Common myeloid progenitor, CD34-positive (primary cell): Measurements from ENCODE around the gene MED9.

ENCODE experiments used
- CTCF ChIA-PET: fragments of 350-600 bp; sonication (Branson Sonifier 250); formaldehyde crosslinking; loops from one replicate; lab custom pipeline; 2021; ENCODE audit warnings: antibody characterized with exemption; lab: Charles Lee
- POLR2A ChIA-PET: fragments of 350-600 bp; sonication (Branson Sonifier 250); formaldehyde crosslinking; loops from one replicate; lab custom pipeline; 2021; ENCODE audit warnings: antibody characterized with exemption; lab: Charles Lee
- DNase-seq, 3 donors: peaks; one replicate each; pipeline versions ENCODE4 v3.0.0 to v3.0.0-alpha.2; 2013
- H3K27ac ChIP-seq, 2 experiments: 1 replicate in 1 of 2; 2 replicates in 1 of 2; pipeline ENCODE4 v1.7.0; 2013; ENCODE audit warnings: inconsistent platforms in 2 of 2, low read length in 2 of 2, mild to moderate bottlenecking in 2 of 2, low read depth in 1 of 2, moderate library complexity in 1 of 2; ENCODE audit not compliant: severe bottlenecking in 2 of 2, insufficient read depth in 1 of 2, poor library complexity in 1 of 2
- H3K27me3 ChIP-seq, 5 experiments: replicated peaks in 2 of 5; 1 replicate in 3 of 5; 2 replicates in 2 of 5; pipeline versions ENCODE4 v1.6.1 to v1.7.0; 2013; ENCODE audit warnings: low read length in 4 of 5, mild to moderate bottlenecking in 2 of 5, moderate library complexity in 2 of 5, inconsistent platforms in 1 of 5; ENCODE audit not compliant: insufficient read depth in 5 of 5, control insufficient read depth in 4 of 5
- H3K36me3 ChIP-seq, 4 experiments: 1 replicate in 2 of 4; 2 replicates in 2 of 4; pipeline versions ENCODE4 v1.6.1 to v1.7.0; 2013; ENCODE audit warnings: low read length in 3 of 4, control low read depth in 1 of 4, mild to moderate bottlenecking in 1 of 4; ENCODE audit not compliant: control insufficient read depth in 4 of 4, insufficient read depth in 4 of 4
- H3K4me1 ChIP-seq, 4 experiments: 1 replicate in 3 of 4; 2 replicates in 1 of 4; pipeline versions ENCODE4 v1.6.1 to v1.7.1; 2013; ENCODE audit warnings: low read length in 3 of 4, mild to moderate bottlenecking in 3 of 4, control low read depth in 1 of 4, inconsistent platforms in 1 of 4, moderate library complexity in 1 of 4; ENCODE audit not compliant: control insufficient read depth in 4 of 4, insufficient read depth in 4 of 4; ENCODE audit errors: control extremely low read depth in 1 of 4
- H3K4me3 ChIP-seq, 7 experiments: 1 replicate in 4 of 7; 2 replicates in 3 of 7; pipeline versions ENCODE4 v1.5.1 to v1.7.0; 2013; ENCODE audit warnings: mild to moderate bottlenecking in 7 of 7, low read length in 6 of 7, moderate library complexity in 6 of 7, inconsistent platforms in 2 of 7, low read depth in 2 of 7, control low read depth in 1 of 7; ENCODE audit not compliant: insufficient read depth in 4 of 7, control insufficient read depth in 1 of 7; ENCODE audit errors: extremely low read depth in 1 of 7
- H3K9me3 ChIP-seq, 5 experiments: 1 replicate in 4 of 5; 2 replicates in 1 of 5; pipeline versions ENCODE4 v1.6.1 to v1.7.1; 2013; ENCODE audit warnings: low read length in 4 of 5, mild to moderate bottlenecking in 2 of 5, inconsistent platforms in 1 of 5, low read depth in 1 of 5, moderate library complexity in 1 of 5; ENCODE audit not compliant: control insufficient read depth in 4 of 5, insufficient read depth in 2 of 5; ENCODE audit errors: control extremely low read depth in 1 of 5
- WGBS: methylation state at CpG from one replicate; pipeline ENCODE4 v1.1.5; 2013; ENCODE audit not compliant: insufficient coverage; 5-methylcytosine and 5-hydroxymethylcytosine counted together

The MED9 gene

DNA sequence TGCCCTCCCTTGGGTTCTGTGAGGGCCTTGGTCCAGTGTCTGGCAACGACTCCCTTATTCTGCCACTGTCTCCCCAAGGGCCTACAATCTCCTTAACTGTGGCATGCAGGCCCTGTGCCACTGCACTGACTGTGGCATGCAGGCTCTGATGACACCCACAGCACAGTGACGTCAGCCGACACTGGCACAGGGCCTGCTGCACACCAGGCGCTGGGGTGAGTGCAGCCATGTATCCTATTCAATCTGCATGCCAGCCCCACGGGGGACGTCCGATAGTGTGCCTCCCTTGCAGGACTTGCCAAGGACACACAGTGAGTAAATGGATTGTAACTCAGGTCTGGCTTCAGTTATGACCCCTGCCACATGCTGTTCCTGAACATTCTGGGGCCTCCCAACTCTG, 59.2 kb downstream of the MED9 start:
- POLR2A ChIA-PET, result no interaction called here
- Histone ChIP-seq H3K4me1 (peaks cover 0 to 16% (median under 1%) of the 10 kb centered on the region in 4 experiments), H3K9me3 (no peaks in the 10 kb centered on the region), H3K36me3 (no peaks in the 10 kb centered on the region), H3K27ac (no peak overlapping the region), H3K4me3 (no peak overlapping the region), H3K27me3 (no peaks in the 10 kb centered on the region)
- no peak for DNase-seq
- CTCF ChIA-PET, result interaction anchor here (1.3 to 1.8 kb wide), 2 partner anchors 13 to 16 kb away, joined by 3 to 5 read pairs; no protein-coding TSS in a partner anchor
- 98% methylated on average over 7 of the region's 7 CpGs for WGBS

- DNase-seq, result no peak
- no peak overlapping the region for H3K27ac ChIP-seq
- 96% methylated on average over 13 of the region's 15 CpGs for WGBS
- no peaks in the 10 kb centered on the region for H3K36me3 ChIP-seq
- no peak overlapping the region for H3K4me3 ChIP-seq
- H3K27me3 ChIP-seq, result no peaks in the 10 kb centered on the region
- no peaks in the 10 kb centered on the region for H3K9me3 ChIP-seq
- POLR2A ChIA-PET, result no interaction called here
- H3K4me1 ChIP-seq, result peaks cover 0 to 16% (median under 1%) of the 10 kb centered on the region in 4 experiments
- CTCF ChIA-PET, result interaction anchor here (1.3 to 1.8 kb wide), 2 partner anchors 14 to 17 kb away, joined by 3 to 5 read pairs; no protein-coding TSS in a partner anchor
Measured at GRCh38 chr17:17536702-17537101, 59.9 kb downstream of the MED9 start.

DNA sequence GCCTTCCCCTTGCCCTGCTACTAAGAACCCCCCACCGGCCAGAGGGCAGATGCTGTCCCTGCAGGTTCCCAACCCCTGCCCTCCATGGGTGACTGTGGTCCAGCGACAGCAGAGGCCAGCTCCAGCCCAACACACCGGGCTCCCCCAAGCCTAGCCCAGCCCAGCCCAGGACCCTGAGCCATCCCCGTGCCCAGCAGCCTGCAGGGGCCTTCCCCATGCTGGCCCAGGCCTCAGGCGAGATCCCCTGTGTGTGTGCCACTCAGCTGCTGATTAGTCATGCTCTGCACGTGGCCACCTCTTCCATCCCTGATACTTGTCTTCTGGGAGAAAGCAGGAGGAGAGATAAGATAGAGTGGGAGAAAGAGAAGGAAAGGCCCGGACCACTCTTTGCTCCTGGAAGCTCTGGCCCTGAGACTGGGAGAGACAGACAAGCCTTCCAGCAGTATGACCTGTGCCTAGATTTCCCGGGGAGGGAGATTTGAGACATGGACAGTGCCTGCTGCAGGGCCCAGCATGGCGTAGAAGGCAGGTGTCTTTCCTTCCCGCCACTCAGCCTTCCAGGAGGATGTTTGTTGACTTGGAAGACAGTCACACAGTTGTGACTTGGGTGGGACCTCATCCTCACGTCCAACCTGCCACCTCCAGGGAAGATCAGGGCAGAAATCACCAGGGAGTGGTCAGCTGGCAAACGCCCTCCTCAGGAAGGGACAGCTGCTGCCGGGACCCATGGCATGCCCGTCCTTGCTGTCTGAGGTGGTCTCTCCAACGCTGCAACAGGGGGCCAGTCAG, 60.7 kb downstream of the MED9 start:
- no peak overlapping the region for H3K27ac ChIP-seq
- no peak overlapping the region for H3K4me3 ChIP-seq
- DNase-seq, result no peak
- H3K36me3 ChIP-seq, result no peaks in the 10 kb centered on the region
- H3K4me1 ChIP-seq, result peaks cover 0 to 16% (median under 1%) of the 10 kb centered on the region in 4 experiments
- no peaks in the 10 kb centered on the region for H3K9me3 ChIP-seq
- ChIA-PET CTCF (no interaction called here), POLR2A (no interaction called here)
- 97% methylated on average over 11 of the region's 15 CpGs for WGBS
- H3K27me3 ChIP-seq, result no peaks in the 10 kb centered on the region

- Histone ChIP-seq H3K4me1 (peaks cover 0 to 12% (median under 1%) of the 10 kb centered on the region in 4 experiments), H3K36me3 (no peaks in the 10 kb centered on the region), H3K27me3 (no peaks in the 10 kb centered on the region), H3K27ac (no peak overlapping the region), H3K9me3 (no peaks in the 10 kb centered on the region), H3K4me3 (no peak overlapping the region)
- 94% methylated on average over 7 of the region's 10 CpGs for WGBS
- DNase-seq, result peak; percentile 4 to 56 (median 39)
- ChIA-PET POLR2A (no interaction called here), CTCF (interaction anchor here (1.2 kb wide), 1 partner anchor 29 kb away, joined by 4 read pairs; no protein-coding TSS in a partner anchor)
Measured at GRCh38 chr17:17538417-17539391, 61.9 kb downstream of the MED9 start.

DNA sequence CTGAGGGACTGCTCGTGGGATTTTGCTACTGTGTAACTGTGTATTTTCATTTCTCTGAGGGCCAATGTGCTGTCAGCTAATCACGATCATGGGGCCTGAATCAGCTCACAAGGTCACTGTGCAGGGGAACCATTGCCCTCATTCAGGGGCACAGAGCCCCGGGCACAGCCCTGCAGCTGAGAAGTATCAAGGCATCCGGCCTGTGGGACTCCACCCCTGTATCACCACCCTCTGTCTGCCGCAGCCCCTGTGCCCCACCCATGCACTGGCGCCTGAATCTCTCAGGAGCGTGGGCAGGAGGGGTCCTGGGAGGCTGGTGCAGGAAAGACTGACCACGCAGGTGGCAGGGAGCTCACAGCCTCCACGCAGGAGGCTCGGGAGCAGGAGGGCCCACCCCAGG, 62.8 kb downstream of the MED9 start:
- Histone ChIP-seq H3K4me1 (peaks cover 0 to 12% (median under 1%) of the 10 kb centered on the region in 4 experiments), H3K27me3 (no peaks in the 10 kb centered on the region), H3K9me3 (no peaks in the 10 kb centered on the region), H3K27ac (no peak overlapping the region), H3K4me3 (no peak overlapping the region), H3K36me3 (peaks cover 0 to 2% (median 0%) of the 10 kb centered on the region in 4 experiments)
- 94% methylated on average over 9 of the region's 10 CpGs for WGBS
- ChIA-PET CTCF (no interaction called here), POLR2A (no interaction called here)
- no peak for DNase-seq

GRCh38 chr17:17540278-17540906, 63.6 kb downstream of the MED9 start:
- CTCF ChIA-PET, result no interaction called here
- 94% methylated on average over 13 of the region's 15 CpGs for WGBS
- Histone ChIP-seq H3K9me3 (no peaks in the 10 kb centered on the region), H3K36me3 (peaks cover 0 to 2% (median 0%) of the 10 kb centered on the region in 4 experiments), H3K4me1 (peaks cover 0 to 12% (median under 1%) of the 10 kb centered on the region in 4 experiments), H3K4me3 (no peak overlapping the region), H3K27me3 (no peaks in the 10 kb centered on the region), H3K27ac (no peak overlapping the region)
- POLR2A ChIA-PET, result no interaction called here
- DNase-seq, result no peak
